ENCODE measurements around the gene NLRP3. TPM values are rescaled to one million over a fixed set of nuclear protein-coding genes. Genes with fewer than 3 reads are reported as not detected.

NLRP3 gene
- total and polyA plus RNA-seq, 2 experiments from 2014 or later, result 0.28 to 0.76 TPM

- Histone ChIP-seq H3K79me2 (ENCODE audit: insufficient read depth) (no peaks in the 10 kb centered on the region), H3K4me1 (ENCODE audit: insufficient read depth) (no peaks in the 10 kb centered on the region), H3K27ac (no peak overlapping the region), H3F3A (ENCODE audit: insufficient read depth) (no peaks in the 10 kb centered on the region), H3K9me3 (ENCODE audit: low read depth) (no peaks in the 10 kb centered on the region), H4K20me1 (ENCODE audit: insufficient read depth) (no peaks in the 10 kb centered on the region), H3K4me2 (ENCODE audit: unreplicated experiment) (no peak overlapping the region), H3K36me3 (ENCODE audit: low read depth) (no peaks in the 10 kb centered on the region), H3K4me3 (no peak overlapping the region), H3K27me3 (replicated peaks; ENCODE audit: insufficient read depth) (no peaks in the 10 kb centered on the region), H2AFZ (no peak overlapping the region), H3K9me2 (ENCODE audit: insufficient read depth) (no peaks in the 10 kb centered on the region), H3K9ac (no peak overlapping the region)
- peak; percentile 3 for DNase-seq
- in situ Hi-C loops (cut with MboI), result no loop called here
- TF ChIP-seq EZH2 (IDR thresholded peaks at IDR 0.05; ENCODE audit: insufficient read depth, poor library complexity, severe bottlenecking) (no peak), EZH2phosphoT487 (IDR thresholded peaks at IDR 0.05; ENCODE audit: insufficient read depth, low read depth) (no peak)
- WGBS, 2 experiments (ENCODE audit: low coverage in 1 of 2, low lambda C conversion rate in 2 of 2, missing lambda C conversion rate in 2 of 2), result 35 to 40% methylated on average over 10 of the region's 10 CpGs
These were observed 80.8 kb downstream of the NLRP3 start for GRCh38 chr1:247496581-247497285.

Other genes starting within 250 kb of the NLRP3 start
- 14.1 and 15.6 TPM in 2 replicates for gene ZNF124, start 244.2 kb upstream of the NLRP3 start, total RNA-seq (2014; rRNA removed; shearing (Covaris generic))
- 2.8 and 3.8 TPM in 2 replicates for gene ZNF124, start 244.2 kb upstream of the NLRP3 start, polyA plus RNA-seq (2016; fragmentation: Nextera tagmentation; extraction: Ambion mirVana)
- gene VN1R5, start 160.1 kb upstream of the NLRP3 start, total RNA-seq (2014; rRNA removed; shearing (Covaris generic)), result not detected in 2 replicates
- gene VN1R5, start 160.1 kb upstream of the NLRP3 start, polyA plus RNA-seq (2016; fragmentation: Nextera tagmentation; extraction: Ambion mirVana), result not detected in 2 replicates
- gene ZNF496, start 84.3 kb upstream of the NLRP3 start, total RNA-seq (2014; rRNA removed; shearing (Covaris generic)), result 21.0 and 34.9 TPM in 2 replicates
- 6.7 and 8.2 TPM in 2 replicates for gene ZNF496, start 84.3 kb upstream of the NLRP3 start, polyA plus RNA-seq (2016; fragmentation: Nextera tagmentation; extraction: Ambion mirVana)
- gene OR2B11, start 41.9 kb downstream of the NLRP3 start, total RNA-seq (2014; rRNA removed; shearing (Covaris generic)), result not detected in 2 replicates
- gene OR2B11, start 41.9 kb downstream of the NLRP3 start, polyA plus RNA-seq (2016; fragmentation: Nextera tagmentation; extraction: Ambion mirVana), result not detected in 2 replicates
- gene OR2C3, start 120.3 kb downstream of the NLRP3 start, total RNA-seq (2014; rRNA removed; shearing (Covaris generic)), result under 0.01 and 0.22 TPM in 2 replicates
- gene OR2C3, start 120.3 kb downstream of the NLRP3 start, polyA plus RNA-seq (2016; fragmentation: Nextera tagmentation; extraction: Ambion mirVana), result 0.04 TPM in 1 of 2 replicates, not detected in the other
- gene GCSAML, start 133.0 kb downstream of the NLRP3 start, total RNA-seq (2014; rRNA removed; shearing (Covaris generic)), result not detected in 2 replicates
- gene GCSAML, start 133.0 kb downstream of the NLRP3 start, polyA plus RNA-seq (2016; fragmentation: Nextera tagmentation; extraction: Ambion mirVana), result not detected in 2 replicates
- gene OR2G2, start 172.2 kb downstream of the NLRP3 start, total RNA-seq (2014; rRNA removed; shearing (Covaris generic)), result not detected in 2 replicates
- gene OR2G2, start 172.2 kb downstream of the NLRP3 start, polyA plus RNA-seq (2016; fragmentation: Nextera tagmentation; extraction: Ambion mirVana), result not detected in 2 replicates
- gene OR2G3, start 189.4 kb downstream of the NLRP3 start, total RNA-seq (2014; rRNA removed; shearing (Covaris generic)), result not detected in 2 replicates
- not detected in 2 replicates for gene OR2G3, start 189.4 kb downstream of the NLRP3 start, polyA plus RNA-seq (2016; fragmentation: Nextera tagmentation; extraction: Ambion mirVana)